ENCODE results near the gene DNAH12.

Gene DNAH12

DNA sequence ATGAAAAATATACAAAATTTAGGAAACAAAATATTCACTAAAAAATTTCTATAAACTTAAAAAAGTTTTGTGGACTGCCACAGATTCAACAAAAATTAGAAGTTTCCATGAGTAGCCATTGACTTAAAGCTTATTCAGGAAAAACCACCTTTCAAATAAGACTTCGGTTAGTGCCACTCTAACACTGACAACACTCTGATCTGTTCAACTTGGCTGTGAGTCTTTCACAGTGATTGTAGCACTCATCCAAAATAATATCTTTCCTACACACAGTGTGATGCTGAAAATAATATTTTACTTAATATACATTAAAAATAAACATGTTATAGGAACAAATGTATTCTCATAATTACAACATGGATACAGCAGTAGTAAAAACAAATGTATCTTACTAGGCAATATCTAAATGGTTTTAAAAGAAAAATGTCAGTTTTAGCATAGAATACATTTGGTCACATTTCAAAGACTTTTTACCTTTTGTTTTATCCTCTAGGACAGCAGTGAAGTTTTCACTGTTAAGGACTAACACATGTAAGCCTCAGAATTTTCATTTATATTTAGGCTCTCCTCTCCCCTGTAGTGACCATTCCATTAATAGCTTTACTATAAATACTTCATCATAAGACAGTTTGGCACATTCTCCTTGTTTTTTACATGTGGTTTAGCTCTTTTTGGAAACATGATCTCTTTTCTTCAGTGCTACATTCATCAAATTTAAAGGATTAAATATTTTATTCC is 251.8 kb downstream of the DNAH12 start, which contains the start of gene ASB14:
Gene ASB14 (minus strand): TSS at position 527 of the 738 bp plus-strand sequence. CDS start 652 bp downstream, outside the sequence.
- no peak for DNase-seq
- Histone ChIP-seq H3K9me3 (ENCODE audit: insufficient read depth, low read depth, low read length) (no peaks in the 10 kb centered on the region), H3K27ac (ENCODE audit: low read depth, low read length) (no peak within 1 kb of the TSS), H3K36me3 (ENCODE audit: control insufficient read depth in 1 of 2, insufficient read depth in 2 of 2, low read length in 2 of 2) (no peaks in the 10 kb centered on the region), H2AFZ (ENCODE audit: insufficient read depth, low read length, poor library complexity) (no peak within 1 kb of the TSS), H3K4ac (ENCODE audit: low read depth, low read length) (no peak within 1 kb of the TSS), H2BK120ac (ENCODE audit: insufficient read depth, low read length, poor library complexity) (no peak within 1 kb of the TSS), H3K14ac (ENCODE audit: low read length) (no peak within 1 kb of the TSS), H3K4me1 (ENCODE audit: control insufficient read depth in 1 of 2, insufficient read depth in 2 of 2, low read length in 2 of 2) (no peaks in the 10 kb centered on the region), H3K4me2 (ENCODE audit: low read length) (no peak within 1 kb of the TSS), H3K18ac (ENCODE audit: low read length) (no peak within 1 kb of the TSS), H4K12ac (ENCODE audit: low read depth, low read length) (no peak within 1 kb of the TSS), H3K27me3 (ENCODE audit: insufficient read depth, low read length) (no peaks in the 10 kb centered on the region), H3K4me3 (ENCODE audit: low read depth, low read length) (no peak within 1 kb of the TSS), H4K8ac (ENCODE audit: low read depth, low read length) (no peak within 1 kb of the TSS), H2BK12ac (ENCODE audit: low read length) (no peak within 1 kb of the TSS), H3K79me2 (ENCODE audit: control insufficient read depth, insufficient read depth, low read length, poor library complexity) (no peaks in the 10 kb centered on the region), H2AK5ac (ENCODE audit: low read length) (no peak within 1 kb of the TSS), H3K9ac (ENCODE audit: low read length) (no peak within 1 kb of the TSS), H4K91ac (ENCODE audit: low read depth, low read length) (no peak within 1 kb of the TSS), H3K79me1 (ENCODE audit: low read length) (no peaks in the 10 kb centered on the region), H3K23ac (ENCODE audit: low read length) (no peak within 1 kb of the TSS), H2BK5ac (ENCODE audit: low read depth, low read length, poor library complexity) (no peak within 1 kb of the TSS)
- no CpG with 5 or more reads among the region's 1 CpG for WGBS (ENCODE audit: extremely low coverage, insufficient coverage, insufficient read length)

DNA sequence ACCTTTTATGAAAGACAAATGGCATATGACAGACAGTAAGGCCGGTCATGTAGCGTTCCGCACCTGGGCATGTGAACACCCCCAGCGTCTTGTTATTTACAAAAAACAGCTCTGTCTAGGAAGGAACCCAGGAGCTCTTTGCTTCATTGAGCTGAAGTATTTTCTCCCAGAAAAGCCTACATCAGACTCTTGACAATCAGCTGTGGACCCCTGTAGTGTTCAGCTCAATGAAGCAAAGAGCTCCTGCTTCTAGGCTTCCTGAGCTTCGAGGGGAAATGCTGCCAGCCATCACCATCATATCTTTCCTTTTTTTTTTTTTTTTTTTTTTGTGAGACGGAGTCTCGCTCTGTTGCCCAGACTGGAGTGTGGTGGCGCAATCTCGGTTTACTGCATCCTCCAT is 255.7 kb downstream of the DNAH12 start:
- Histone ChIP-seq H3K4me3 (ENCODE audit: low read depth, low read length) (no peak overlapping the region), H3K27ac (ENCODE audit: low read depth, low read length) (no peak overlapping the region), H3K9me3 (ENCODE audit: insufficient read depth, low read depth, low read length) (no peaks in the 10 kb centered on the region), H3K9ac (ENCODE audit: low read length) (no peak overlapping the region), H2AK5ac (ENCODE audit: low read length) (no peak overlapping the region), H3K14ac (ENCODE audit: low read length) (no peak overlapping the region), H2BK5ac (ENCODE audit: low read depth, low read length, poor library complexity) (no peak overlapping the region), H4K91ac (ENCODE audit: low read depth, low read length) (no peak overlapping the region), H3K4ac (ENCODE audit: low read depth, low read length) (no peak overlapping the region), H3K18ac (ENCODE audit: low read length) (no peak overlapping the region), H3K27me3 (ENCODE audit: insufficient read depth, low read length) (no peaks in the 10 kb centered on the region), H2AFZ (ENCODE audit: insufficient read depth, low read length, poor library complexity) (no peak overlapping the region), H3K36me3 (ENCODE audit: control insufficient read depth in 1 of 2, insufficient read depth in 2 of 2, low read length in 2 of 2) (no peaks in the 10 kb centered on the region), H4K8ac (ENCODE audit: low read depth, low read length) (no peak overlapping the region), H3K79me1 (ENCODE audit: low read length) (no peaks in the 10 kb centered on the region), H3K23ac (ENCODE audit: low read length) (no peak overlapping the region), H3K4me1 (ENCODE audit: control insufficient read depth in 1 of 2, insufficient read depth in 2 of 2, low read length in 2 of 2) (no peaks in the 10 kb centered on the region), H3K79me2 (ENCODE audit: control insufficient read depth, insufficient read depth, low read length, poor library complexity) (no peaks in the 10 kb centered on the region), H2BK120ac (ENCODE audit: insufficient read depth, low read length, poor library complexity) (no peak overlapping the region), H2BK12ac (ENCODE audit: low read length) (no peak overlapping the region), H3K4me2 (ENCODE audit: low read length) (no peak overlapping the region), H4K12ac (ENCODE audit: low read depth, low read length) (no peak overlapping the region)
- no CpG with 5 or more reads among the region's 9 CpGs for WGBS (ENCODE audit: extremely low coverage, insufficient coverage, insufficient read length)
- DNase-seq: no peak

DNA sequence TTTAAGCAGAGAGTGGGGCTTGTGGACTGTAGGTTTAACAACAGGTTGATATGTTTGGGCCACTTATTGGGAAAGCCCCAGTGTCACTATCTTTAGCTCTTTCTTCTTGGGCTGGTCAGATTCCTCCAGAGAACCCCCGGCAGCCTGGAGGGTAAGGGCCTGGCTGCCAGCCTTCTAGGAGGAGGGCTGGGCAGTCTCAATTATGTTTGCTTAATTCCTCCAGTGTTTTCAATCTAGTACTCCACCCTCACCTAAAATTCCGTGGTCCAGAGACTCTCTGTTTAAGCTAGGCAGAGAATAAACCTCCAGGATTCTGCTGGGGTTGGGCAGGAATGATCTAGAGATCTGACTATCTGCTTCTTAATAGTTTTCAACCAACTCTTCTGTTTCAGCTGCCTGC is 256.9 kb downstream of the DNAH12 start:
- Histone ChIP-seq H3K79me2 (ENCODE audit: control insufficient read depth, insufficient read depth, low read length, poor library complexity) (no peaks in the 10 kb centered on the region), H4K91ac (ENCODE audit: low read depth, low read length) (no peak overlapping the region), H3K36me3 (ENCODE audit: control insufficient read depth in 1 of 2, insufficient read depth in 2 of 2, low read length in 2 of 2) (no peaks in the 10 kb centered on the region), H3K79me1 (ENCODE audit: low read length) (no peaks in the 10 kb centered on the region), H3K18ac (ENCODE audit: low read length) (no peak overlapping the region), H2BK12ac (ENCODE audit: low read length) (no peak overlapping the region), H3K9me3 (ENCODE audit: insufficient read depth, low read depth, low read length) (no peaks in the 10 kb centered on the region), H2AFZ (ENCODE audit: insufficient read depth, low read length, poor library complexity) (no peak overlapping the region), H3K27ac (ENCODE audit: low read depth, low read length) (no peak overlapping the region), H3K23ac (ENCODE audit: low read length) (no peak overlapping the region), H4K8ac (ENCODE audit: low read depth, low read length) (no peak overlapping the region), H3K9ac (ENCODE audit: low read length) (no peak overlapping the region), H3K4me1 (ENCODE audit: control insufficient read depth in 1 of 2, insufficient read depth in 2 of 2, low read length in 2 of 2) (no peaks in the 10 kb centered on the region), H2AK5ac (ENCODE audit: low read length) (no peak overlapping the region), H2BK5ac (ENCODE audit: low read depth, low read length, poor library complexity) (no peak overlapping the region), H3K27me3 (ENCODE audit: insufficient read depth, low read length) (no peaks in the 10 kb centered on the region), H3K4me3 (ENCODE audit: low read depth, low read length) (no peak overlapping the region), H3K14ac (ENCODE audit: low read length) (no peak overlapping the region), H3K4me2 (ENCODE audit: low read length) (no peak overlapping the region), H4K12ac (ENCODE audit: low read depth, low read length) (no peak overlapping the region), H3K4ac (ENCODE audit: low read depth, low read length) (no peak overlapping the region), H2BK120ac (ENCODE audit: insufficient read depth, low read length, poor library complexity) (no peak overlapping the region)
- DNase-seq: no peak
- WGBS (ENCODE audit: extremely low coverage, insufficient coverage, insufficient read length): no CpG with 5 or more reads among the region's 2 CpGs

DNA sequence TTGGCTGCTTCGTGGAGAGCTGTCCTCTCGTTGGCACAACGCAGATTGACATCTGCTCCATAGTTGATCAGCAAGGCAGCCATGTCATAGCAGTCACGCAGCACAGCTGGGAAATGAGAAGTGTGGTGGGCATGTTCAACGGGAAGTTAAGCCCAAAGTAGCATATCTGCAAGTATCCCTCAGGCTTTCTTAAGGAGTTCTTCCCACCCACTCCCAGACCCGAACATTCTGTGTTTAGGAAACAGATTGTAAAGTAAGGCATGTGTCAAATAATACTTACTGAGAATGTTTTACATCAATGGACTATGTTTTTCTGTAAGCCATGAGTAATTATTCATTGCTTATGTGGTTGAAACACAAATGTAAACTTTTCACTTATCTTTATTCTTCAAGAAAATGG is 260.8 kb downstream of the DNAH12 start:
- no peaks in the 10 kb centered on the region for H3K4me1 ChIP-seq (ENCODE audit: control insufficient read depth in 1 of 2, insufficient read depth in 2 of 2, low read length in 2 of 2)
- H3K79me2 ChIP-seq (ENCODE audit: control insufficient read depth, insufficient read depth, low read length, poor library complexity): no peaks in the 10 kb centered on the region
- no peak overlapping the region for H3K18ac ChIP-seq (ENCODE audit: low read length)
- H3K9me3 ChIP-seq (ENCODE audit: insufficient read depth, low read depth, low read length): peaks cover 2% of the 10 kb centered on the region
- no peak for DNase-seq
- H3K27me3 ChIP-seq (ENCODE audit: insufficient read depth, low read length): no peaks in the 10 kb centered on the region
- no peak overlapping the region for H4K12ac ChIP-seq (ENCODE audit: low read depth, low read length)
- H4K91ac ChIP-seq (ENCODE audit: low read depth, low read length): no peak overlapping the region
- no peaks in the 10 kb centered on the region for H3K79me1 ChIP-seq (ENCODE audit: low read length)
- no peak overlapping the region for H2BK120ac ChIP-seq (ENCODE audit: insufficient read depth, low read length, poor library complexity)
- no peak overlapping the region for H3K27ac ChIP-seq (ENCODE audit: low read depth, low read length)
- H2AFZ ChIP-seq (ENCODE audit: insufficient read depth, low read length, poor library complexity): no peak overlapping the region
- no peak overlapping the region for H3K4me3 ChIP-seq (ENCODE audit: low read depth, low read length)
- H3K4me2 ChIP-seq (ENCODE audit: low read length): no peak overlapping the region
- no peak overlapping the region for H4K8ac ChIP-seq (ENCODE audit: low read depth, low read length)
- H3K9ac ChIP-seq (ENCODE audit: low read length): no peak overlapping the region
- H3K14ac ChIP-seq (ENCODE audit: low read length): no peak overlapping the region
- H3K23ac ChIP-seq (ENCODE audit: low read length): no peak overlapping the region
- H2BK12ac ChIP-seq (ENCODE audit: low read length): no peak overlapping the region
- H2BK5ac ChIP-seq (ENCODE audit: low read depth, low read length, poor library complexity): no peak overlapping the region
- H3K4ac ChIP-seq (ENCODE audit: low read depth, low read length): no peak overlapping the region
- H2AK5ac ChIP-seq (ENCODE audit: low read length): no peak overlapping the region
- H3K36me3 ChIP-seq (ENCODE audit: control insufficient read depth in 1 of 2, insufficient read depth in 2 of 2, low read length in 2 of 2): no peaks in the 10 kb centered on the region
- no CpG with 5 or more reads among the region's 6 CpGs for WGBS (ENCODE audit: extremely low coverage, insufficient coverage, insufficient read length)
